ENCODE results near the gene GABRA1. TPM values are rescaled to one million over a fixed set of nuclear protein-coding genes. Genes with fewer than 3 reads are reported as not detected.

Gene GABRA1
- total RNA-seq, 1 donor from 2014 or later = not detected

Other genes starting within 250 kb of the GABRA1 start
- not detected in 2 replicates for gene GABRA6, start 162.4 kb upstream of the GABRA1 start, total RNA-seq
- gene GABRG2, start 219.7 kb downstream of the GABRA1 start, total RNA-seq = 0.75 TPM in 1 of 2 replicates, not detected in the other